Measurements from ENCODE around the gene TIMM29.

TIMM29 gene

DNA sequence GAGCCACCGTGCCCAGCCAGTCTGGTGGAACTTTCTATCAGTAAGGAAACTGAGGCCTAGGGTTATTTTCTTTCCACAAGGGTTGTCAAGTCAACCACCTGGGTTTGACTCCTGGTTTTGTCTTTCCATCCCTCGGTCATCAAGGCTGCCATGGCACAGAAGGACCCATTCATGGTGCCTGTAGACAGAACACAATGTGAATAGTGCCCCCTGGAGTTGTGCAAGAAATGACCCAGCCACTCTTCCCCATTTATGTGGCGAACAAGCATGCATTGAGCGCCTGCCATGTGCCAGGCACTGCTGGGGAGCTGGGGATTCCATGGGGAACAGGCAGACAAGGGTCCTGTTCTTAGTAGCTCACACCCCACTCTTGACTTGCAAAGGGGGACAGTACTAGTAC lies 36.3 kb downstream of the TIMM29 start:
- CTCF ChIA-PET = interaction anchor here (1.0 to 1.6 kb wide), 3 partner anchors 10 to 28 kb away, joined by 4 to 6 read pairs (median 4); no protein-coding TSS in a partner anchor
- DNase-seq (ENCODE audit: low read depth, low spot score) = no peak
- POLR2A ChIA-PET = no interaction called here
- H3K4me3 ChIP-seq (ENCODE audit: low read depth, low read length) = no peak overlapping the region
- TF ChIP-seq, protein P1, sequence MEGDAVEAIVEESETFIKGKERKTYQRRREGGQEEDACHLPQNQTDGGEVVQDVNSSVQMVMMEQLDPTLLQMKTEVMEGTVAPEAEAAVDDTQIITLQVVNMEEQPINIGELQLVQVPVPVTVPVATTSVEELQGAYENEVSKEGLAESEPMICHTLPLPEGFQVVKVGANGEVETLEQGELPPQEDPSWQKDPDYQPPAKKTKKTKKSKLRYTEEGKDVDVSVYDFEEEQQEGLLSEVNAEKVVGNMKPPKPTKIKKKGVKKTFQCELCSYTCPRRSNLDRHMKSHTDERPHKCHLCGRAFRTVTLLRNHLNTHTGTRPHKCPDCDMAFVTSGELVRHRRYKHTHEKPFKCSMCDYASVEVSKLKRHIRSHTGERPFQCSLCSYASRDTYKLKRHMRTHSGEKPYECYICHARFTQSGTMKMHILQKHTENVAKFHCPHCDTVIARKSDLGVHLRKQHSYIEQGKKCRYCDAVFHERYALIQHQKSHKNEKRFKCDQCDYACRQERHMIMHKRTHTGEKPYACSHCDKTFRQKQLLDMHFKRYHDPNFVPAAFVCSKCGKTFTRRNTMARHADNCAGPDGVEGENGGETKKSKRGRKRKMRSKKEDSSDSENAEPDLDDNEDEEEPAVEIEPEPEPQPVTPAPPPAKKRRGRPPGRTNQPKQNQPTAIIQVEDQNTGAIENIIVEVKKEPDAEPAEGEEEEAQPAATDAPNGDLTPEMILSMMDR (IDR thresholded peaks at IDR 0.05; ENCODE audit: insufficient read depth, low read length, missing control alignments) = no peak

DNA sequence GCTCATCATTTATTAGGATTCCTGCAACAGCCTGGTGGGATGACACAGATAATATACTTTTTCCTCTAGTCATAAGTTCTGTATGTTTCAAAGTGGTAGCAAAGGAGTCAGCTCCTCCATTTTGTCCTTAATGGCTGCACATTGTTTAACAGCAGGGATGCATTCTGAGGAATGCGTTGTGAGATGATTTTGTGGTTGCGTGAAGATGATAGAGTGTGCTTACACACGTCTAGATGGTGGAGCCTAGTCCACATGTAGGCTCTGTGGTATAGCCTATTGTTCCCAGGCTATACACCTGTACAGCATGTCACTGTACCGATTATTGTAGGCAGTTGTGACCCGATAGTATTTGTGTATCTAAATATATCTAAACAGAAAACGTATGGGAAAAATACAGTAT lies 36.8 kb downstream of the TIMM29 start:
- no peak for DNase-seq (ENCODE audit: low read depth, low spot score)
- CTCF ChIA-PET = interaction anchor here (1.0 to 1.7 kb wide), 4 partner anchors 10 to 29 kb away, joined by 4 to 6 read pairs (median 4); no protein-coding TSS in a partner anchor
- POLR2A ChIA-PET = no interaction called here
- TF ChIP-seq, protein P1 (IDR thresholded peaks at IDR 0.05; ENCODE audit: insufficient read depth, low read length, missing control alignments) = no peak
- no peak overlapping the region for H3K4me3 ChIP-seq (ENCODE audit: low read depth, low read length)

DNA sequence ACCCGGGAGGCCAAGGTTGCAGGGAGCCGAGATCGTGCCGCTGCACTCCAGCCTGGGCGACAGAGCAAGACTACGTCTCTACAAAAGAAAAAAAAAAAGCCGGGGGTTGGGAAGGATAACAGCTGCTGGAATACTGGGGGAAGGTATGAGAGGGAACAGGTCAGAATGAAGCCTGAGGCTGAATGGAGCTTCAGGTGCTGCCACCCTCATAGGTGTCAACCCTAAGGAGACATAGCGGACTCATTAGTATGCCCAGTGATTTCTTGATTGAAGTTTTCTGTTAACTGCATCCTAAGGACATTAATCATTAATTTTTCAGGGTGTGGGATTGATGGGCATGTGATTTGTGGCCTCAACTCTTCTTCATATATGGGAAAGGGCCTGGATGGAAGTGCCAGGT lies 38.2 kb downstream of the TIMM29 start:
- TF ChIP-seq, protein P1 (IDR thresholded peaks at IDR 0.05; ENCODE audit: insufficient read depth, low read length, missing control alignments) = no peak
- ChIA-PET POLR2A (no interaction called here), CTCF (interaction anchor here (0.6 to 1.7 kb wide), 5 partner anchors 10 to 158 kb away, joined by 3 to 4 read pairs (median 3); no protein-coding TSS in a partner anchor)
- H3K4me3 ChIP-seq (ENCODE audit: low read depth, low read length) = no peak overlapping the region
- no peak for DNase-seq (ENCODE audit: low read depth, low spot score)

DNA sequence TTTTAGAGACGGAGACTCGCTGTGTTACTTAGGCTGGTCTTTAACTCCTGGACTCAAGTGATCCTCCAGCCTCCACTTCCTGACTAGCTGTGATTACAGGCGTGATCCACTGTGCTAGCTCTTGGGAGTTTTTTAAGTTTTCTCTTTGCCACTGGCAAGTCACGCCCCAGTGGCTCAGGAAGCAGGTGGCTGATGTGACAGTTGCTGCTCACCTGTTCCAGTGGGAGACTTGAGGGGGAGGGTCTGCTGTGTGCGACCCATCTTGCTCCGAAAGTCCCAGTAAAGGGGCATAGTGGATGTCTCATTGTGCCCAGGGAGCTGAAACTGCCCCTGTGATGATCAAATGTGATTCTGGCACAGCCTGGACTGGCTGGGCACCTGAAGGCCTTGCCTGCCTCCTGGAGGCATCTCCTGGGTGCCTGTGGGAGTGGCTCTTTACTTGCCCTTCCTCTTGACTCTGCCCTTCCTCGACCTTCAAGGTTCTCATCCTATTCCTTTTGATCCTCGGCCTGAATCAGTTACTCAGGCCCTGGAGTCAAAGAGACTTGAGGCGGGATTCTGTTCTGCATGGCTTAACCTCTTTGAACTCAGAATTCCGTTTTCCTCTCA lies 40.0 kb downstream of the TIMM29 start:
- ChIA-PET CTCF (interaction anchor here (0.9 to 1.6 kb wide), 3 partner anchors 27 to 67 kb away, joined by 5 to 8 read pairs (median 5); no protein-coding TSS in a partner anchor), POLR2A (interaction anchor here (0.6 to 0.7 kb wide), 2 partner anchors 8 to 11 kb away, joined by 3 read pairs; no protein-coding TSS in a partner anchor)
- H3K4me3 ChIP-seq (ENCODE audit: low read depth, low read length) = no peak overlapping the region
- no peak for DNase-seq (ENCODE audit: low read depth, low spot score)
- TF ChIP-seq, protein P1 (IDR thresholded peaks at IDR 0.05; ENCODE audit: insufficient read depth, low read length, missing control alignments) = no peak

DNA sequence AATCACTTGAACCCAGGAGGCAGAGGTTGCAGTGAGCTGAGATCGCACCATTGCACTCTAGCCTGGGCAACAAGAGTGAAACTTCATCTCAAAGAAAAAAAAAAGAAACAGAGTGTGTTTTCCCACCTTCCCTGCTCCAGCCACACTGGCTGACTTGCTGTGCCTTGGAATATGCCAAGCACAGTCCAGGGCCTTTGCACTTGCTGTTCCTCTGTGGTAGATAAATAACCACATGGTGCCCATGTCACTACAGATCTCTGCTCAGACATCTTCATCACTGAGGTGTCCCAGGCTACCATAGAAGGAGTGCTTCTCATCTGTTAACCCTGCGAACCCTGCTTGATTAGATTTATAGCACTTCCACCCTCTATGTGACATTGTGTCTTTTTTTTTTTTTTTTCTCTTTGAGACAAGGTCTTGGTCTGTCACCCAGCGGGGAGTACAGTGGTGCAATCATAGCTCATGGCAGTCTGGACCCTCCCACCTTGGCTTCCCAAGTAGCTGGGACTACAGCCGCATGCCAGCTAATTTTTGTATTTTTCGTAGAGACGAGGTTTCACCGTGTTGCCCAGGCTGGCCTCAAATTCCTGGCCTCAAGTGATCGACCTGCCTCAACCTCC lies 42.6 kb downstream of the TIMM29 start:
- no peak for DNase-seq (ENCODE audit: low read depth, low spot score)
- TF ChIP-seq, protein P1 (IDR thresholded peaks at IDR 0.05; ENCODE audit: insufficient read depth, low read length, missing control alignments) = no peak
- CTCF ChIA-PET = interaction anchor here (1.5 kb wide), 1 partner anchor 10 kb away, joined by 7 read pairs; the partner anchor contains the start of gene SMARCA4
- H3K4me3 ChIP-seq (ENCODE audit: low read depth, low read length) = no peak overlapping the region
- POLR2A ChIA-PET = no interaction called here

DNA sequence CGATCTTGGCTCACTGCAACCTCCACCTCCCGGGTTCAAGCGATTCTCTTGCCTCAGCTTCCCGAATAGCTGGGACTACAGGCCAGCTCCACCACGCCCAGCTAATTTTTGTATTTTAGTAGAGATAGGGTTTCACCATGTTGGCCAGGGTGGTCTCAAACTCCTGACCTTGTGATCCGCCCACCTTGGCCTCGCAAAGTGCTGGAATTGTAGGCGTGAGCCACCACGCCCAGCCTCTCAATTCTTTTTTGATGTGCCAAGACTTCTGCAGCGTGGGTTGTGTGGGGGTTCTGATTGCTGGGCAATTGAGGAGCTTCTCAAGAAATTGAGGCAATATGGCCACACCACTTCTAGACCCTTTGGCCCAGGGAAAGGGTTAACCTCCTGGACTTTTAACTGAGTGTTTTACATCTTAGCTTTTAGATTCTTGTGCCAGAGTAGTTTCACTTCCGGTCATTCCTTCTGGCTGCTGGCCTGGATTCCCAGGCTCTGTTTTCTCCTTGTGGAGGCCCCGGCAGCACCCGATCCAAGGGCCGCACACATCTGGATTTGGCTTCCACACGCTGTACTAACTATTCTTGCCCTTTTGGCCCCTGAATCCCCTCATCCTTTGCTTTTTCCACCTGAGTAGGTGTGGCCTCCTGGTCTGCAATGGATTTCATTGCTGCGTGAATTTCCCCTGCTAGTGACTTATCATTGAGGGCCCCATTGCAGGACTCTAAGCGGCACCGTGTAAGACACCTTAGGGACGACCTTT lies 46.9 kb downstream of the TIMM29 start:
- ChIA-PET CTCF (interaction anchor here (1.6 to 3.4 kb wide), 2 partner anchors 10 to 34 kb away, joined by 4 to 21 read pairs; no protein-coding TSS in a partner anchor), POLR2A (no interaction called here)
- TF ChIP-seq, protein P1 (IDR thresholded peaks at IDR 0.05; ENCODE audit: insufficient read depth, low read length, missing control alignments) = no peak
- H3K4me3 ChIP-seq (ENCODE audit: low read depth, low read length) = no peak overlapping the region
- DNase-seq (ENCODE audit: low read depth, low spot score) = no peak
